GM12878 (cell line): ENCODE results near the gene ABHD2.

Source experiments
- BHLHE40 ChIP-seq, 2 experiments: fragments of 450-650 bp in 1 of 2; IDR thresholded peaks; 2 replicates each; pipeline ENCODE4 v1.6.1; 2011 to 2017; ENCODE audit warnings: low read depth in 2 of 2, borderline replicate concordance in 1 of 2, improper control_type of control experiment in 1 of 2, low read length in 1 of 2, mild to moderate bottlenecking in 1 of 2
- CREM ChIP-seq: IDR thresholded peaks from 2 replicates; pipeline ENCODE4 v1.6.1; 2014; ENCODE audit warnings: antibody characterized with exemption, low read depth
- EZH2 ChIP-seq: IDR thresholded peaks from 2 replicates; pipeline ENCODE4 v1.6.1; 2012; ENCODE audit warnings: low read depth, mild to moderate bottlenecking, control low read depth, inconsistent platforms, low read length, borderline replicate concordance; ENCODE audit not compliant: control insufficient read depth
- HDAC2 ChIP-seq: fragments of 200-600 bp; sonication (generic); IDR thresholded peaks from 2 replicates; pipeline ENCODE4 v1.6.1; 2017
- POLR2A ChIP-seq: IDR thresholded peaks from 2 replicates; pipeline ENCODE4 v1.6.1; 2011; ENCODE audit warnings: low read depth, mild to moderate bottlenecking, low read length
- POLR2AphosphoS2 ChIP-seq: IDR thresholded peaks from 2 replicates; pipeline ENCODE4 v1.6.1; 2011; ENCODE audit warnings: low read depth, mild to moderate bottlenecking, low read length, improper control_type of control experiment, moderate library complexity
- POU2F2 ChIP-seq: IDR thresholded peaks from 3 replicates; pipeline ENCODE4 v1.6.1; 2011; ENCODE audit warnings: low read depth, mild to moderate bottlenecking, low read length, borderline replicate concordance
- RELA ChIP-seq: fragments of 450-650 bp; IDR thresholded peaks from 2 replicates; pipeline ENCODE4 v1.8.0; 2014; ENCODE audit warnings: borderline replicate concordance; ENCODE audit not compliant: partially characterized antibody
- YY1 ChIP-seq: IDR thresholded peaks from 2 replicates; pipeline ENCODE4 v1.6.1; 2011; ENCODE audit warnings: low read depth, mild to moderate bottlenecking, low read length
- ZZZ3 ChIP-seq: IDR thresholded peaks from 2 replicates; pipeline ENCODE4 v1.6.1; 2011; ENCODE audit warnings: low read depth; ENCODE audit not compliant: control insufficient read depth, insufficient read length
- TF ChIP-seq, protein P1 (sequence below), 3 experiments: IDR thresholded peaks in 2 of 3; conservative IDR thresholded peaks in 1 of 3; 2 replicates each; pipeline ENCODE4 v1.5.1; 2011; ENCODE audit warnings: low read depth in 3 of 3, low read length in 3 of 3, mild to moderate bottlenecking in 3 of 3, control low read depth in 2 of 3, moderate library complexity in 2 of 3, inconsistent platforms in 1 of 3, mixed read lengths in 1 of 3; ENCODE audit not compliant: control insufficient read depth in 2 of 3, insufficient read depth in 1 of 3; ENCODE audit errors: extremely low read depth in 1 of 3

DNA sequence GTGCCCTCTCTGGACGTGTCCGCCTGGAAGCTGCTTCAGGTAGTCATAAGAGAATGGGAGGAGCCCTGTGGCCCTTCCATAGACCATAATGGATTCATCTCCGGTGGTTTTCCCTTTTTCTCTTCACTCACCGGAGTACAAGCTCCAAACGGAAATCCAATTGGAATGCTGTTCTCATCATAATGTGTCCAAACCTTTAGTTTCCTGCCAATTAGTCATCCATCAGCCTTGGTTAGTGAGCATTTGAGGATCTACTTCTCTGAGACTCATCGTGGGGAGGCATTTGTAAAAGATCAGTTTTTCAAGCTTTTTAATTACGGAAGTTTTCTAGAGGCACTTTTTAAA lies 34.9 kb downstream of the ABHD2 start:
- no peak for TF ChIP-seq POLR2A
- TF ChIP-seq EZH2, result no peak
- TF ChIP-seq CREM, result no peak
- TF ChIP-seq POLR2AphosphoS2, result no peak
- no peak for TF ChIP-seq ZZZ3
- no peak for TF ChIP-seq HDAC2
- TF ChIP-seq, protein P1, sequence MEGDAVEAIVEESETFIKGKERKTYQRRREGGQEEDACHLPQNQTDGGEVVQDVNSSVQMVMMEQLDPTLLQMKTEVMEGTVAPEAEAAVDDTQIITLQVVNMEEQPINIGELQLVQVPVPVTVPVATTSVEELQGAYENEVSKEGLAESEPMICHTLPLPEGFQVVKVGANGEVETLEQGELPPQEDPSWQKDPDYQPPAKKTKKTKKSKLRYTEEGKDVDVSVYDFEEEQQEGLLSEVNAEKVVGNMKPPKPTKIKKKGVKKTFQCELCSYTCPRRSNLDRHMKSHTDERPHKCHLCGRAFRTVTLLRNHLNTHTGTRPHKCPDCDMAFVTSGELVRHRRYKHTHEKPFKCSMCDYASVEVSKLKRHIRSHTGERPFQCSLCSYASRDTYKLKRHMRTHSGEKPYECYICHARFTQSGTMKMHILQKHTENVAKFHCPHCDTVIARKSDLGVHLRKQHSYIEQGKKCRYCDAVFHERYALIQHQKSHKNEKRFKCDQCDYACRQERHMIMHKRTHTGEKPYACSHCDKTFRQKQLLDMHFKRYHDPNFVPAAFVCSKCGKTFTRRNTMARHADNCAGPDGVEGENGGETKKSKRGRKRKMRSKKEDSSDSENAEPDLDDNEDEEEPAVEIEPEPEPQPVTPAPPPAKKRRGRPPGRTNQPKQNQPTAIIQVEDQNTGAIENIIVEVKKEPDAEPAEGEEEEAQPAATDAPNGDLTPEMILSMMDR (IDR thresholded peaks at IDR 0.05 in 2 of 3, conservative IDR thresholded peaks at IDR 0.05 in 1 of 3; ENCODE audit: control insufficient read depth in 2 of 3, extremely low read depth in 1 of 3, insufficient read depth in 1 of 3, low read depth in 3 of 3, low read length in 3 of 3), result no peak
- TF ChIP-seq RELA, result no peak
- no peak for TF ChIP-seq YY1
- no peak for TF ChIP-seq POU2F2
- no peak for TF ChIP-seq BHLHE40 (IDR thresholded peaks at IDR 0.05; ENCODE audit: borderline replicate concordance in 1 of 2, low read depth in 2 of 2, low read length in 1 of 2)
